K562 (cell line): ENCODE measurements around the gene TNIK.

Experiments
- BHLHE40 ChIP-seq: IDR thresholded peaks from 2 replicates; pipeline ENCODE4 v1.6.1; 2011; ENCODE audit warnings: low read length, improper control_type of control experiment
- CEBPG ChIP-seq, 3 experiments: fragments of 200-800 bp in 1 of 3; sonication (Bioruptor generic) in 1 of 3; sonication (generic) in 1 of 3; formaldehyde crosslinking in 1 of 3; IDR thresholded peaks in 2 of 3; conservative IDR thresholded peaks in 1 of 3; 2 replicates each; pipeline versions ENCODE4 v1.6.1 to v1.8.0; 2016 to 2022; ENCODE audit warnings: missing compliant biosample characterization in 2 of 3, missing genetic modification characterization in 2 of 3, mild to moderate bottlenecking in 1 of 3, missing genetic modification reagents in 1 of 3
- CTCF ChIP-seq, 3 experiments: IDR thresholded peaks in 2 of 3; conservative IDR thresholded peaks in 1 of 3; 2 replicates each; pipeline ENCODE4 v1.5.1; 2011 to 2012; ENCODE audit warnings: low read length in 3 of 3, mild to moderate bottlenecking in 3 of 3, control low read depth in 2 of 3, improper control_type of control experiment in 1 of 3, inconsistent platforms in 1 of 3, low read depth in 1 of 3, mixed read lengths in 1 of 3, moderate library complexity in 1 of 3; ENCODE audit not compliant: insufficient read depth in 2 of 3
- SREBF2 ChIP-seq: sonication (generic); formaldehyde crosslinking; IDR thresholded peaks from 2 replicates; pipeline ENCODE4 v1.4.0; 2020; ENCODE audit warnings: mild to moderate bottlenecking, missing genetic modification reagents
- TBL1XR1 ChIP-seq, 2 experiments: IDR thresholded peaks; 2 replicates each; pipeline ENCODE4 v1.6.1; 2012; ENCODE audit warnings: improper control_type of control experiment in 2 of 2, low read length in 2 of 2, mild to moderate bottlenecking in 1 of 2
- TCF7 ChIP-seq: sonication (generic); IDR thresholded peaks from 2 replicates; pipeline ENCODE4 v1.6.1; 2016; ENCODE audit warnings: antibody characterized with exemption, borderline replicate concordance
- ZNF24 ChIP-seq: fragments of 450-650 bp; IDR thresholded peaks from 2 replicates; pipeline ENCODE4 v1.6.1; 2016
- ZNF274 ChIP-seq: IDR thresholded peaks from 2 replicates; pipeline ENCODE4 v1.6.1; 2011; ENCODE audit warnings: low read depth, mild to moderate bottlenecking, low read length, moderate library complexity, borderline replicate concordance
- ZNF280A ChIP-seq: fragments of 450-650 bp; IDR thresholded peaks from 2 replicates; pipeline ENCODE4 v1.6.1; 2018; ENCODE audit warnings: mild to moderate bottlenecking, low read depth; ENCODE audit not compliant: partially characterized antibody

DNA sequence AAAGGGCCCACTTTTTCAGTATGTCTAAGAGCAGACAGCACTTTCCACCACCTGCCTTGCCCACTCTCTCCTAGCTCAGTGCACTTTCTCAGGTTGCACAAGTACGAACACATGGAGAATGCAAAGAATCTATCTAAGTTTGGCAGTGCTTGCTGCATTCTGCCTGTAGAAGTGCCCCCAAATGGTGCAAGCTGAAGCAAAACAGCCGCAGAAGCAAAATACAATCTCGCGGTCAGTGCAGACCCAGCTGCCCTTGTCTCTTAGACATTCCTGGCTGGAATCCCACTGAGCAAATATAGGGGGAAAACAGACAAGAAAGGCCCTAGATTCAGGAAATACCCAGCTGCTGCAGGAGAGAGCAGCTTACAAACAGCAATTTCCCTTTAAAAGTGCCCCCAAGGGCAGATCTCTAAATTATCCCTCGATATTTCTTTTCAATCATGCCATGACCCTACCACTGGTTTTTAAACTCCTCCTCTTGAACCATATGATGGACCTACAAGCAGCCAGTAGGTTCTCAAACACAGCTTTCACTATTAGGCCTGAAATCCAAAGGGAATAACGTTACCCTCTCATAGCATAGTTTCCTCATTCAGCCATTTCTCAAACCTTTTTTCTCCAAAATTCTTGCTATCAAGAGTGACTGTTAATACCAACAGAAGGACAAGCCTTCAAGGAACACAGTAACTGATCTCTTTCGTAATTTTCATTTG lies 67.0 kb downstream of the TNIK start:
- TF ChIP-seq BHLHE40 (no peak), CEBPG (CRISPR knock-in tag; IDR thresholded peaks at IDR 0.05) (no peak), CEBPG (tag; conservative IDR thresholded peaks at IDR 0.05 in 1 of 2, IDR thresholded peaks at IDR 0.05 in 1 of 2) (no peak), CTCF (IDR thresholded peaks at IDR 0.05 in 2 of 3, conservative IDR thresholded peaks at IDR 0.05 in 1 of 3; ENCODE audit: insufficient read depth in 2 of 3, low read depth in 1 of 3, low read length in 3 of 3) (no peak), ZNF24 (no peak), ZNF274 (no peak), SREBF2 (CRISPR knock-in tag) (no peak), TBL1XR1 (IDR thresholded peaks at IDR 0.05; ENCODE audit: low read length in 2 of 2) (no peak), TCF7 (no peak), ZNF280A (no peak)
